ENCODE results near the gene EEF1AKMT4. TPM values are rescaled to one million over a fixed set of nuclear protein-coding genes. Genes with fewer than 3 reads are reported as not detected.

The EEF1AKMT4 gene
- total and polyA plus RNA-seq, 10 of the 15 experiments (the other 5 are each of a cell fraction or from before 2014, with no cell fraction given): 7.5 to 26.8 (median 18.3) TPM

DNA sequence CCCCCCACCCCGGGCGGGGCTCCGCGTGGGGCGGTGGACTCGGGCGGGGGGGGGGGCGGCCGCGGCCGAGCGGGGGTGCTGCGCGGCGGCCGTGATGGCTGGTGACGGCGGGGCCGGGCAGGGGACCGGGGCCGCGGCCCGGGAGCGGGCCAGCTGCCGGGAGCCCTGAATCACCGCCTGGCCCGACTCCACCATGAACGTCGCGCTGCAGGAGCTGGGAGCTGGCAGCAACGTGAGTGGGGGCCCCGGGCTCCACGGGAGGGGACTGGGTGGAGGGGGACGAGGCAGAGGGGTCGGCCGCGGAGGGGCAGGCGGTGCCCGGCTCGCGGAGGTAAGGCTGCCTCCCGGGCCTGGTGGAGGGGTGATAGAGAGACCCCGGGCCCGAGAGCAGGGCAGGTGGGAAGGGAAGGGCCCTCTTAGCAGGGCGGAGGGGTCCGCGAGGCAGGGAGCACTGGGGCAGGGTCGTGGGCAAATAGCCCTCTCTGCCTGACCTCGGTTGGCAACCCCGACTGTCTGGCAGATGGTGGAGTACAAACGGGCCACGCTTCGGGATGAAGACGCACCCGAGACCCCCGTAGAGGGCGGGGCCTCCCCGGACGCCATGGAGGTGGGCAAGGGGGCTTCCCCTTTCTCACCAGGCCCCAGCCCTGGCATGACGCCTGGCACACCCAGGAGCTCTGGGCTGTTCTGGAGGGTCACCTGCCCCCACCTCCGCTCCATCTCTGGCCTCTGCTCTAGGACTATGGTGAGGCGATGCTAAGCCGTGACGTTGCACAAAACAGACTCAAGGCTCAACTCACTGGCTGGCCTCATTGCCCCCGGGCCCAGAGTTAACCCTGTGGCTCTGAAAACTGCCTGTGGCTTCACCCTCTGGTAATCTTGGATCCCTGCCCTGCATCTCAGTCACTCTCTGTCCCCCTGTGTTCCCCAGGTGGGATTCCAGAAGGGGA lies 26.8 kb downstream of the EEF1AKMT4 start, which contains the start of gene ECE2 (continued):
- TF ChIP-seq PRDM15 (CRISPR knock-in tag; IDR thresholded peaks at IDR 0.05) (no peak), CEBPB (IDR thresholded peaks at IDR 0.05; ENCODE audit: borderline replicate concordance in 1 of 2, low read depth in 2 of 2, low read length in 2 of 2) (no peak)

- no TSS peak for BruUV-seq (replicated peaks)
- in situ Hi-C loops (cut with MboI) (no loop called here), intact Hi-C loops (cut with micrococcal nuclease; ENCODE audit: unreplicated experiment) (no loop called here)
- no peak overlapping the region for H3K9ac ChIP-seq (ENCODE audit: control insufficient read depth, insufficient read depth, low read length)
- H2AFZ ChIP-seq (ENCODE audit: control insufficient read depth, low read depth, low read length): no peak overlapping the region
- DNase-seq (ENCODE audit: low read depth, low spot score): no peak
- no peaks in the 10 kb centered on the region for H3K9me3 ChIP-seq (replicated peaks; ENCODE audit: control insufficient read depth, insufficient read depth, low read length)
- 24% methylated on average over 6 of the region's 6 CpGs for WGBS (ENCODE audit: insufficient coverage, insufficient replicate concordance, low lambda C conversion rate, missing lambda C conversion rate)
- ChIA-PET CTCF (interaction anchor here (0.9 kb wide), 1 partner anchor 51 kb away, joined by 3 read pairs; no protein-coding TSS in a partner anchor), SMC1A (ENCODE audit: uncharacterized antibody, unreplicated experiment) (no interaction called here), POLR2A (no interaction called here), RAD21 (ENCODE audit: unreplicated experiment) (no interaction called here)
- H3K4me1 ChIP-seq (ENCODE audit: control insufficient read depth, insufficient read depth, low read length): no peaks in the 10 kb centered on the region
- H3K27ac ChIP-seq (ENCODE audit: control insufficient read depth, insufficient read depth): no peak overlapping the region
- no peak overlapping the region for H3K4me2 ChIP-seq (ENCODE audit: control insufficient read depth, insufficient read depth)
- FAIRE-seq: no peak
- H3K27me3 ChIP-seq (replicated peaks in 1 of 2; ENCODE audit: control insufficient read depth in 2 of 2, insufficient read depth in 2 of 2, low read length in 1 of 2): peaks cover 8 to 9% of the 10 kb centered on the region in 2 experiments; a peak in 3 of 4 replicates
- no peak for ATAC-seq
- no peaks in the 10 kb centered on the region for H3K36me3 ChIP-seq (ENCODE audit: control insufficient read depth in 2 of 2, insufficient read depth in 2 of 2, low read length in 1 of 2)
- H3K4me3 ChIP-seq: no peak overlapping the region
- no peaks in the 10 kb centered on the region for H4K20me1 ChIP-seq (ENCODE audit: control insufficient read depth, insufficient read depth)
- TF ChIP-seq SPI1 (IDR thresholded peaks at IDR 0.05; ENCODE audit: borderline replicate concordance, insufficient read depth, low read depth, low read length) (peak; percentile 22; the same call in 1 of the 2 replicates), ZBED1 (IDR thresholded peaks at IDR 0.05; ENCODE audit: borderline replicate concordance) (no peak), SMAD1 (IDR thresholded peaks at IDR 0.05; ENCODE audit: low read depth, partially characterized antibody) (no peak)
- no peaks in the 10 kb centered on the region for H3K79me2 ChIP-seq (ENCODE audit: control insufficient read depth, insufficient read depth, low read length)
Measured at GRCh38 chr3:184277366-184277765, 27.9 kb downstream of the EEF1AKMT4 start.
